ENCODE data around the gene VPS9D1.

The VPS9D1 gene

DNA sequence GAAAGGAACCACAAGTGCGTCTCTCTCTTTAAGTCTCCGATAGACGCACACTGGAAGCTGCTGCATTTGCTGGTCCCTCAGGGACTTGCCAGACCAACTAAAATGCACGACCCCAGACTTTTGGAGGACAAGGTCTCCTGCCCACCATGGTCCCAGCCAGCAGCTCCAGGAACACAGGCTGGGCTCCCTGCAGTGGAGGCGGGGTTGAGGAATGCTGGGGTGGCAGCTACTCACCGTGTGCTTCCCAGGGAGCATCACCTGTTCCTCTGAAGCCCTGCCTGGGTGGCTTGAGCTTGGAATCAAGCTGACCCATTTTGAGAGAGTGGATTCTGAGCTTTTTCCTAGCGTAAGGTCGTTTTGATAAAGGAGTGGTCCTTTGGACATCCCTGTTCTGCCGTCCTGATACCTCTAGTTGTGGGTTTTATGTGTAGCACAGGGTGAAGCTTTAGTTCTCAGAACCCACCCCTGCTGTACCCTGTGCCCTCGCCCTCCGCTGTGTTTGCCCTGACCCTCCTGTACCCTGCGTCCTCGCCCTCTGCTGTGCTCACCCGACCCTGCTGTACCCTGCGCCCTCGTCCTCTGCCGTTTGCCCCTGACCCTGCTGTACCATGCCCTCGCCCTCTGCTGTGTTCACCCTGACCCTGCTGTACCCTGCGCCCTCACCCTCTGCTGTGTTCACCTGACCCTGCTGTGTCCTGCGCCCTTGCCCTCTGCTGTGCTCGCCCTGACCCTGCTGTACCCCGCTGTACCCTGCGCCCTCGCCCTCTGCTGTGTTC lies 11.6 kb upstream of the VPS9D1 start:
- DNase-seq = no peak

DNA sequence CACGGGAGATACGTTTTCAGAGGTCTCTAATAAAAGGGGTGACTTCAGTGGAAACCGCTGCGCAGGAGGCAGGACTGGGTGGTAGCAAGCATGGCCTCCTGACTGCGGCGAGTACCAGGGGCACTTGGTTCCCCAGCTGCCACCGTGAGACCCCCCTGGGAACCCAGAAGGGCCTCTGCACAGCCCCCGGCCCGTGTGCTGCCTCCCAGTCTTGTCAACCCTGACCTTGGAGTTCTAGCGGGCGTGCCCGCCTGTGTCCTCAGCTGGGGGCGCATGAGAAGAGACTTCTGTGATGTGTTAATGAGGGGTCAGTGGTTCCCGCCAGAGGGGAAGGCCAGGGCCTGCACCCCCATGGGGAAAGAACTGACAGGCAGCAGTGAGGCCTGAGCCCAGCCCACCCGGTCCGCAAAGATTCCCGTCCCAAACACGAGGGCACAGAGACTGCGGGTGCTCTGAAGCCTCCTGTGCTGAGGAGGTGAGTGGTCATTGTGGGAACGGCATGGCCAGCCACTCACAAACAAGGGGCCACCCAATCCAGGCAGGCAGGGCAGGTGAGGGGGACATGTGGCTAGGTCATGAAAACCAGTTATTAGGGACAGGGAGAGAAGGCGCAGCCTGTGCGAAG lies 10.0 kb upstream of the VPS9D1 start:
- DNase-seq = no peak

DNA sequence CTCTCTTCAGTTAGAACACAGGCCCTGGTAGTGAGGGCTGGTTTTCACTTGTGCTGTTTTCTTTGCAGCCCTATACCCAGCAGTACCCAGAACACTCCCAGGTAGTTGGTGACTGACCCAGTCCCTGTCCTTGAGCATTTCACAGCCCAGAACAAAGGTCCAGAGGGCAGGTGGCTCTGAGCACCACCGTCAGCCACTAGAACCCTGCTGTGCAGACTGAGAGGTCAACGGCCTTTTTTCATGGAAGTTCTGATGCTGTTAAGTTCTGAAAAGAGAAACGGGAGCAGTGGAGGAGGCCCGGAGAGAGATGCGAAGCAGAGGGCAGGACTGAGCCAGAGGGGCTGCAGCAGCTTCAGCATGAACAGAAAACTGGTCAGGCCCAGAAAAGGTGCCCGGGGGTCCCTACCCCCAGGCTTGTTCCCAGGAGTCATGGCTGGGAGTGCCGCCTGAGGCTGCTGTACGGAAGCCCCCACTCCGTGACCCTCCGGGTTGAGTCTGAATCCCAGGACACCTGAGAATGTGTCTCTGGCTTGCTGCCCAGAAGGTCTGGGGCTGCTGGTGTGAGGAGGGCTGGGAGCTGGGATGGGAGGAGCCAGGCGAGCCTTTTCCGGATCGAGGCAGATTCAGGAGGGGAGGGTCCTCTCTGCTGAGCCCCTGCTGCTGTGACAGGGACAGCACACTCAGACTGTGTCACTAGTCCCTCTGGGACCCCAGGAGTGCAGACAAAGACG lies 9.3 kb upstream of the VPS9D1 start:
- DNase-seq = no peak

DNA sequence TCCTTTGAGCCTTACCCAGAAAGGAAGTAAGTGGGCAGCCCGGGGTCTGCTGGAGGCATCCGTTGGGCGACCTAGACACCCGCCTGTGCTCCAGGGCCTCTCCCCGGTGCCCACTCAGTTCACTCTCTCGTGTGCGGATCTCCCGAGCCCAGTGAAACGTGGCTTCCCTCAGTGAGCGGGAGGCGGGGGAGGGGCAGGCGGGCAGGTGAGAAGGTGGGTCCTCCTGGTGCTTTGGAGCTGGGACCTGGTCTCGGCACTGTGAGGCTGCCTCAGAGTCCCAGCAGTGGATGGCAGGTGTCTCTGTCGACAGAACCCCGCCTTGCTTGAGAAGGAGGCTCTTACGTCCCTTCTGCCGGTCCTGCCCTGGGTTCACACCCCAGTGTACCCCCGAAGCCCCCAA lies 8.6 kb upstream of the VPS9D1 start:
- no peak for DNase-seq

DNA sequence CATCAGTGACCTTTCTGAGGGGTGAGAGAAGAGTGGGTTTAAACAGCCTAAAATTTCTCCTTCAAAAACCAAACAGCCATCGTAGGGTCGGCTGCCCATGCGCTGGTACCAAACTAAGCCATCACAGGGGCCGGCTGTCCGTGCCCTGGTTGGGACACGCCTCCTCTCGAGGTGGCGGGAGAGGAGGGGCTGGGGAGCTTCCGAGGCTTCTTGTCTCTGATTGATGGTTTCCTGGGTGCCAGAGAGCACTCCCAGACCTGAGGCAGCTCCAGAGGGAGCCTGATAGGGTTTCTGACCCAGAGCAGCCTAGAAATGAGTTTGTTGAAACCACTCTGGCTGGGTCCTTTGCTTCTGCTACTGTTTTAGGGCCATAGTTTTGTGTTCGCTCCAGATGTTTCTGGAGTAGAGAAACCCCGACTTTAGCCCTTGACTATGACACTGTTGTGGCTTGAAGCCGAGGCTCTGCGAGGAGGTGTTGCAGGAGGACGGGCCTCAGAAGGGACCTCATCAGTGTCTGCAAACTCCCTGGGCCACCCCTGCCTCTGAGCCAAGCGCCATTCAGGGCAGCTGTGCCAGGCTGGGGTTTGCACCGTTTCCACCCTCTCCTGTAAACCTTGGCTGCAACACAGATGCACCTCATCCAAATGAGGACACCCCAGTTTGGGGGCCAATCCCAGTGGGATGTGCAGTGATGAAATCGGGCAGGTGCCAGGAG lies 6.9 kb upstream of the VPS9D1 start:
- DNase-seq = no peak

DNA sequence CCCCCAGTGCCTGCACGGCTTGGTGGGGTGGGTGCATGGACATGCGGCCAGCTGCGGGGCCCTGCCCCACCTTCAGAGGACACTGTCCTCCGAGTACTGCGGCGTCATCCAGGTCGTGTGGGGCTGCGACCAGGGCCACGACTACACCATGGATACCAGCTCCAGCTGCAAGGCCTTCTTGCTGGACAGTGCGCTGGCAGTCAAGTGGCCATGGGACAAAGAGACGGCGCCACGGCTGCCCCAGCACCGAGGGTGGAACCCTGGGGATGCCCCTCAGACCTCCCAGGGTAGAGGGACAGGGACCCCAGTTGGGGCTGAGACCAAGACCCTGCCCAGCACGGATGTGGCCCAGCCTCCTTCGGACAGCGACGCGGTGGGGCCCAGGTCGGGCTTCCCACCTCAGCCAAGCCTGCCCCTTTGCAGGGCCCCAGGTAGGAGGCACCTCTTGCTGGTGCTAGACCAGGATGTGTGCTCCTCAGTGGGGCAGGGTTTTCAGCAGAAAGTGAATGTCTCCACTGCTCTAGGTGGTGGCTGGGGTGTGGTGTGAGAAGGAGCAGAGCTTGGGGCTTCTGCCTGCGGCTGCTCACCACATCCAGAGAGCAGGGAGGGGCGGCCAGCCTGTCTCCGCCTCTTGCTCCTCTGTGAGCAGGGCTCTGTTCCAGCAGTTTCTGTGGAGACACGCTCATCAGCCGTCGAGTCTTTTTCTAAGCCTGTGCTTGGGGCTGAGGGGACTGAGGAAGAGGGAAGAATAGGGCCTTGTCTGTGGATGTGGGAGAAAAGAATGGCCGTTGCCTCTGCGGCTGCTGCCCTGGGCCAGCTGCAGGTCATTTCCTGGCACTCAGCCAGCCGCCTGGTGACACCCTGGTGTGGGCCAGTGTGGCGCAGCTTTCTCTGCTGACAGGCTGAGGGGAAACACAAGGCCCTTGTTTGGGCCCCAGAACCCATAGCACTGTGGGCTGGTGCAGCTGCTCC lies 2.9 kb upstream of the VPS9D1 start:
- no peak for DNase-seq

DNA sequence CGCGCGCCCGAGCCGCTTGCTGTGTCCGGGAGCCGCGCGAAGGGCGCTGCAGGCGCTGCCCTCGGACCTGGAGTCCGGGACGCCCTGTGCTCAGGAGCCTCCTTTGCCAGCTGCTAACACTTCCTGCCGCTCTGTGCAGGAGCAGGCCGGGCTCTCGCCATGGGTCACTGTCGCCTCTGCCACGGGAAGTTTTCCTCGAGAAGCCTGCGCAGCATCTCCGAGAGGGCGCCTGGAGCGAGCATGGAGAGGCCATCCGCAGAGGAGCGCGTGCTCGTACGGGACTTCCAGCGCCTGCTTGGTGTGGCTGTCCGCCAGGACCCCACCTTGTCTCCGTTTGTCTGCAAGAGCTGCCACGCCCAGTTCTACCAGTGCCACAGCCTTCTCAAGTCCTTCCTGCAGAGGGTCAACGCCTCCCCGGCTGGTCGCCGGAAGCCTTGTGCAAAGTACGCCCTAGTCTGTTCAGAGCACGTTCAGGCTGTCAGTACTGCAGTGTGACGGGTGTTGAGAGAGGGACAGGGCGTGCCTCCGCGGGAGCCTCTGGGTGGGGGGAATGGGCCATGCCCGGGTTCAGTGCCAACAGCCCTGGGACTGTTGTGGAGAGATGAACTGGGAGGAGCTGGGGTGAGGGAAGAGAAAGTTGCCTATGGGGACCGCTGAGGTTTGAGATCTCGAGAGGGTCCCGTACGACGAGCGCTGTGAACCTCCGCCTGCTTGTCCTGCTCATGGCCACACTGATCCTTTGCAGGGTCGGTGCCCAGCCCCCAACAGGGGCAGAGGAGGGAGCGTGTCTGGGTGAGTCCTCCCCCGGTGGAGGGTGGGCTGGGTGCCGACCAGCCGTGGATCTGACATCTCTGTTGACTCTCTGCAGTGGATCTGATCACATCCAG lies 1.9 kb upstream of the VPS9D1 start:
- no peak for DNase-seq

DNA sequence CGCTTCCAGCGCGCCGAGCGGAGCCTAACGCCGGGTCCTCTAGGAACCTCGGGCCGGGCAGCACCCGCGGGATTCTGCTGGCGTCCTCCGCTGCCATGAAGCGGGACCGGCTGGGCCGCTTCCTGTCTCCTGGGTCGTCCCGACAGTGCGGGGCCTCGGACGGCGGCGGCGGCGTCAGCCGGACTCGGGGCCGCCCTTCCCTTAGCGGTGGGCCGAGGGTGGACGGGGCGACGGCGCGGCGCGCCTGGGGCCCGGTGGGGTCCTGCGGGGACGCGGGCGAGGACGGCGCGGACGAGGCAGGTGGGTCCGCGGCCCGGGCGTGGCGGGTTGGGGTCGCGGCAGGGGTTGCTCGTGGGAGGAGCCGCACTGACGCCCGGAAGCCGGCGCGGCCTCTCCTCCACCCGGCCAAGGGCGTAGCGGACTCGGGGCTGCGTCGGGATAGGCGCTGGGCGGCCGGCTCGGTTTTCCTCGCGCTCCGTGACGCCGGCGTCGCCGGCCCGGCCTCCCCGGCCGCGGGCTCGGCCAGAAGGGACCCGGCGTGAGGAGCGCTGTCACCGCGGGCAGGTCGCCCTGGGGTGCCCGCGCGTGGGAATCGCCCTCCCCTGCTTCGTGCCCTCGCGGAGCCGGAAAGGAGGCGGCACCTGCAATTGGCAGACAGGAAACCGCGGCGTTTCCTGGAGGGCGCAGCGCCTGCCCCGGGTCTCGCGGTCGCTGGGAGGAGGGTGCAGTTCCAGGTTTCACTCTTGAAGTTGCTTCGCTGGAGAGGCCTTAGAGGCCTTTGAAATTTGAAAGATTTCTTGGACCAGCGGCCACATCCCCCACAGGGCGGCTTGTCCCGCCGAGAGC lies 1.1 kb upstream of the VPS9D1 start:
- no peak for DNase-seq

DNA sequence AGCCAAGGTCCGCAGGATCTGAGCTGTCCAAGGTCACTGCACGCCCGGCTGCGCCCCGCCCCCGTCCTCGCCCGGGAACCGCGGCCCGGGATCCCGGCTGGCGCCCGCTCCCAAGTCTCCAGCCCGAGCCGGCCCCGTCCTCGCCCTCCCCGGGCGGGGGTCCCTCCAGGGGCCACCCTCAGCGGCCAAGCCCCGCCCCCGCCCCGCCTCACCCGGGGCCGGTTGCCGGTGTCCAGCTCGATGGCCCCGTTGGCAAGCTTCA lies 216 bp downstream of the VPS9D1 start:
- DNase-seq = peak in 1 of 2 experiments; percentile 70

DNA sequence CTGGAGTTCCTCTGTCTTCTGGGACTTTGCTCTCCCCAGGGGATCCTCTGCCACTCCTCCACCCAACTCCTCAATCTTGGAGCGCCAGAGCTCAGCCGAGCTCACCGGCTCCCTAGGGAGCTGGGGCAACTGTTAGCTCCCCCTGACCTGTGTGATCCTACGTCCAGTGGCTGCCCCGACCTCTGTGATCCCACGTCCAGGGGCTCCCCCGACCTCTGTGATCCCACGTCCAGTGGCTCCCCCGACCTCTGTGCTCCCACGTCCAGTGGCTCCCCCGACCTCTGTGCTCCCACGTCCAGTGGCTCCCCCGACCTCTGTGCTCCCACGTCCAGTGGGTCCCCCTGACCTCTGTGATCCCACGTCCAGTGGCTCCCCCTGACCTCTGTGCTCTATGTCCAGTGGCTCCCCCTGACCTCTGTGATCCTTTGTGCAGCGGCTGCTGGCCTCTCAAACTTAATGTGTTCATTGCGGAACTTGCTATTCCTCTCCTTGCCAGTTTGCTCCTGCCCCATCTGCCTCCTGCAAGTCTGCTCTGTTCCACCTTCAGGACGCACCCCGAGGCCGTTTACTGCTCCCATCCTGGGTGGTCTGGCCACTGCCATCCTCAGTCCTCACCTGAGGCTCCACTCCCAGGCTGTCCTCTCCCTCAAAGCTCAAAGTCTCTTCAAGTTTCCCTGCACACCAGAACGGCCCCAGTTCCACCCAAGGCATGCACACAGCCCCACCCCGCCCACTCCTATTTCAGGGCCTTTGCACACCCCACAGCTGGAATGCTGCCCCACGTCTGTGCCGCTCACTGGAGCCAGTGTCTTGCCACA lies 2.8 kb downstream of the VPS9D1 start:
- no peak for DNase-seq

DNA sequence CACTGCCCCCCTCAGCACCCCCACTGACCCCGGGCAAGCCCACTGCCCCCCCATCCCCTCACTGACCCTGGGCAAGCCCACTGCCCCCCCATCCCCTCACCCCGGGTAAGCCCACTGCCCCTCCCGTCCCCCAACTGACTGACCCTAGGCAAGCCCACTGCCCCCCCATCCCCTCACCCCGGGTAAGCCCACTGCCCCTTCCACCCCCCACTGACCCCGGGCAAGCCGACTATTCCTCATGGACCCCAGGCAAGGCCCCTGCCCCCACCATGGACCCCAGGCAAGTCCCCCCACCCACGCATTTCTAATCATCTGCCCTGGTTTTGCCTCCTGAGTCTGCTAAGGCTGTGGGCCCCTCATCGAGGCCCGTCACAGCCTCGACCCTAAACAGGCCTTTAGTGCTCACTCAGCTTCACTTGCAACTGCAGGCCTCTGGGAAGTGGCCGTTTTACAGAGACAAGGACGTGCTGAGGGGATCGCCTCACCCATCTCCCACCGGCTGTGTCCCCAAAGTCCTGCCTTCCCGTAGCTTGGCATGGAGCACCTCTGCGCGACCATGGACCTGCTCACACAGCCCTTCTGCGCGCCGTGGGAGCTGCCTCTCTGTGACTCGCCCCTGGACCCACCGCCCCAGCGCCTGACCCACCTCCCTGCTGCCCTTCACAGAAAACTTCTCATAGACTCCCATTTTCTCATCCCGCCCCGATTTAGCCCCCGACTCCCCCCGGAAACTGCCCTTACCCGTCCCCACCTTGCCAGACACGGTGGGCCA lies 3.6 kb downstream of the VPS9D1 start:
- no peak for DNase-seq

DNA sequence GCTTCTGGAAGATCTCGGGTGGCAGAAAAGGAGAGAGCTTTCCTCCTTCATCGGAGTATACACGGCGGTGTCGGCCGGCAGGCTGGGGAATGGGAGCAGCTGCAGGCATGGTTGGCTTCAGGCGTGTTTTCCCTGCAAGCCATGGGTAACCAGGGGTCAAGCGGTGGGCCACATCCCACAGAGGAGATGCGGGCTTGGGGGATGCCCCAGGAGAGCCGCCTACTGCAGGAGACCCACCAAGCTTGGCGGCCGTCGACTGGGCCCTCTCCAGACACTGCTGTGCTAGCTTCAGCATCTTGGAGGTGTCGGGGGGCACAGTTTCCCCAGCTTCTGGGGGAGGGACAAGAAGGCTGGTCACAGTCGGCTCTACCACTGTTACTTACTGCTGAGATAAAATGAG lies 4.2 kb downstream of the VPS9D1 start:
- DNase-seq = no peak

DNA sequence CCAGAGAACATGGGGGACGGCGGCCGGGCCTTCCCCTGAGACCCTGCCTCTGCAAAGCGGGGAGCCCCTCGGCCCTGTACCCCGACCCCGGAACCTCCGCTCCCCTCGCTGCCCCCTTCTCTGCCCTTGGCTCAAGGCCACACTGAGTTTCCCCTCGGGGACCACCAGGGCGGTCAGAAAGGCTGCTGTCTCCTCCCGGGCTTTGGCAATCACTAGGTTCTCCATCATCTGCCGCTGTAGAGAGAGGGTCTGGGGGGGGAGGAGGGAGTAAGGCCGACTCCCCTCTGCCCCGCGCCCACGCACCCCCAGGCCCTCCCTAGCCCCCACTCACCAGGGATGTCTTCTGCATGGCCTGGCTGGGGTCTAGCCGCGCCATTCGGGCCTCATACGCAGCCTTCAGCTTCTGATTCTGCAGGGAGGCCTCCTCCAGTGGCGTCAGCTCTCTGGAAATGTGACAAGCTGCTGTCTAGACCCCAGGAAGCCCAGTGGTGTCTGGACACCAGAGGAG lies 8.4 kb downstream of the VPS9D1 start:
- DNase-seq = peak in 1 of 2 experiments; percentile 64

DNA sequence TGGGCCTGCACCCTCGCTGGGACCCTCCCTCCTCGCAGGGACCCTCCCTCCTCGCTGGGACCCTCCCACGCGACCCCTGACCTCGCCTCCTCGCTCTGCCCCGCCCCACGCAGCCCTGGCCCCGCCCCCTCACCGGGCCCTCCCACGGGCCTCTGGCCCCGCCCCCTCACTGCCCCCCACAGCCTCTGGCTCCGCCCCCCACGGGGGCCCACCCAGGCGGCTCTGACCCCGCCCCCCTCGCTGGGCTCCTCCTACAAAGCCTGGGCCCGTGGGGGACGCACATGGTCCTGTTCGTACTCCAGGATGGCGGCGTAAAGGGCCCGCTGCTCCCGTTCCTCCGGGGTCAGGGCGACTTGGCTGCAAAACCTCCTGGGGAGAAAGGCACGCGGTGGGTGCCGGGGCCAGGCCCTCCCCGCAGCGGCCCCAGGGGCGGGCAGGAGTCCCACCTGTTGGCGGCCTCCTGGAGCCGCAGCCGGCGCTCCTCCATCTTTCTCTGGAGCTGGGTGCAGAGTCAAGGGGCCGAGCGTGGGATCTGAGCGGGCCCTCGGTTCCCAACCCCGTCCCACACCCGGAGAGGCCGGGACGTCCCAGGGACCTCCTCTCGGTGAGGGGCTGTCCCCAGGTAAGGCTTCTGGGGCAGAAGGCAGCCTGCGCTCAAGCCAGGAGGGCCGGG lies 9.0 kb downstream of the VPS9D1 start:
- peak; percentile 37 to 56 for DNase-seq

DNA sequence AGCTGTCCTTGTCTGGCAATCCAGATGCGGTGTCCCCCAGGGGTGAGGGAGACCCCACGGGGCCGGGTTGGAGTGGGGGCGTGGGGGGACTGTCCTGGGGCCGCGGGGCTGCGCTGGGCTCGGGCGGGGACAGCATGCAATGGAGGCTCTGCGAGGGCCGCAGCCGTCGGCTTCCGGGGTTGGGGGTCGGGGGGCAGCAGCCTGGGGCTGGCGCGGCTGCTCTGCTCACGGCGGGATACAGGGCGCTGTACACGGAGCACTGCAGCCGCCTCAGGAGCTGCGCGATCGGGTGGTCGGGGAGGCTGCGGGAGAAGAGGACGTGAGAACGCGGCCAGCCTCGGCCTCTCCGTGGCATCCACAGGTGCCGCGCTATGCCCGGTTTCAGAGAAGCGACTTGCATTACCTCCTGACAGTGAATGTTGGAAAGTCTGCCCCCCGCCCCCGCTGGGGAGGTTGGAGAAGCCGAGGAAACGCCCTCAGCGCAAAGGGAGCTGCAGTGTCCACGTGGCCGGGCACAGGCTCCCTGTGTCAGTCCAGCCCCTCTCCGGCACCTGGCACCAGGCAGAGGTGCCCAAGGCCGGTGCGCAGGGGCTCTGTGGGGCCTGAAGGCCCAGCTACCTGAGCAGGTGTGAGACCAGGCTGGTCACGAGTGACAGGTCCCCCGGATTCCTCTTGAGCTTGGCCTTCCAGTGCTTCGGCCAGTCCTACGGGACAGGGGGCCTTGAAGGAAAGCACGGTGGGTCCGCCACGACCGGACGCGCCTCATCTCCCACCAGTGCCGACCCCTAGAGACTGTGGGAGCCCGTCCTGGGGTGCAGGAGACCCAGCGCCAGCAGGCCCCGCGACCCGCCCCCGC lies 9.8 kb downstream of the VPS9D1 start:
- DNase-seq = no peak

DNA sequence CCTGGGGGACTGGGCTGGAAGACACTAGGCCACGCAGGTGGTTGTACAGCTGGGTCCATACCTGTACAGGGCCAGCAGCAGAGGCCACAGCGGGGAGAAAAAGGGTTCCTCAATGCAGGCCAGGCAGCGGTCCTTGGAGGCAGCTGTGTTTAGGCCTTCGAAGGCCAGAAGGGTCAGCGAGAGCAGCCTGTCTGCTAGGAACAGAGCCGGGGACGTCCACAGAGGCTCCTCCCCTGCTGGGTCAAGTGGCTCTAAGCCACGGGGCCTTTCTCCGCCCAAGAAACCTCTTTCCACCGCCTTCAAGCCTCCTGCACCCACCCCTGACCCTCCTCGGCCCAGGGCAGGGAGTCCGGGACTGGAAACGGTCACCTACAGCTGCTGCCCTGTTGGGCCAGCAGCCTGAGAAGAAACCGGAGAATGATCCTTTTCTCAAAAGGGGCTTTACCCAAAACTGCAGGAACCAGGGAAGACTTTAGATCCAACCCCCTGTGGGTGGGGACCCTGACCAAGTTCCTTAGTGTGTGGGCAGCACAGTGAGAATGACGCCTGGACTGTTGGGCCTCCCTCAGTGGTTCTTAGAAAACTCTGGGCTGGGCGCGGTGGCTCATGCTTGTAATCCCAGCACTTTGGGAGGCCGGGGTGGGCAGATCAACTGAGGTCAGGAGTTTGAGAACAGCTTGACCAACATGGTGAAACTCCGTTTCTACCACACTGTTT lies 10.8 kb downstream of the VPS9D1 start:
- DNase-seq = no peak

Data from NCI-H524 (cell line).